HG02938 (cell line): Measurements from ENCODE around the gene TCF7L2.

ENCODE experiments used
- ATAC-seq: cut with Tn5 transposase; IDR thresholded peaks from one replicate; pipeline ENCODE4 v1.9.1; 2021; ENCODE audit warnings: mild to moderate bottlenecking, moderate library complexity; ENCODE audit not compliant: unreplicated experiment

The TCF7L2 gene

DNA sequence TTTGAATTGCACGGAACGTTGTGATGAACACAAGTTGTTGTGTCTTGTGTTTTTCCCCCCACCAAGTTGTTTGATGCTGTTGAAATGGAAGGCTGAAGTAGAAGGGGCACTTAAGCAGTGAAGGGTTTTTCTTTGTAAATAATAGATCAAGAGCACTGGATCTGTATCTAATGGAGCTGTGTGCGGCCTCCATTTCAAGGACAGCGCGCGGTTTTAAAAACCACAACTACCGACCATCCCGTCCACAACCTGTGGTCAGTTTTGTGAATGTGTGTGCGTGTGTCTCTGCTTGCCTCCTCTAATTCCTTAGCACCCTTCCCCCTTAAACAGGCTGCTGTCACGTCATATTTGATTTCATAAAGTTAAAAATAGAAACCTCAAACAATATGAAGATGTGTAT, 165.5 kb downstream of the TCF7L2 start:
- no peak for ATAC-seq

DNA sequence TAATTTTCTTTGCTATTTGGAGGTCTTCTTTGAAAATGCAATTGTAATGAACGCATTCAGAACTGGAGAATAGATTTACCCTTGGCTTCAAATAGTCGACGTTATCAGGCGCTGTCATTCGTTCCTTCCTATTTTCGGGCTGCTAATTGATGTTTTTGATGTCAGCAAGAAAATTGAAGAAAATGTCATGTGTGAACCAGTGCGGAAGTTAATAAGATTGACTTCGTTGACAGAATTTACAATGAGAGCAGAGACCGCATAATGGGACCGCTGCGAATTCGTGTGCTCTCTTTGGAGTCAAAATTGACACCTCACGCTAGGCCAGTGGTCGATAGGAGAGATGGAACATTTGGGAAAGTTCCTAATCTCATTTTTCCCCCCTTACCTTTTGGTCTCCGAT, 168.8 kb downstream of the TCF7L2 start:
- no peak for ATAC-seq

DNA sequence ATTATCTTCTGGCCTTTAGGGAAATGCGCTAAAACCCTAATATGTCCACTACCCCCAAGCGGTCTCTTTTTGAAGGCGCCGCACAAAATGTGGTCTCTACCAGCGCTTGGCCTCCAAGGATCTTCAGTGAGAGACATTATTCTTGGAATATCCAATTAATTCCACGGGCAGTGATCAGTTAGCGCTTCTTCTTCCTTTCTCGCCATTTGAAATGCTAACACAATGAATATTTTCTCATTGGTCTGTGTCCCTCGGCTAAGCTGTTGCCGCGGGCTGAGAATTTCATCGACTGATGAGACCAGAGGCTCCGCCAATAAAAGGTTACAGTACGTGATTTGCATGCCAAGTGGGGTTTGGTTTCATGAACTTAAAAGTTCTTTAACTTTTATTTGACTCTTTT, 169.8 kb downstream of the TCF7L2 start:
- no peak for ATAC-seq

DNA sequence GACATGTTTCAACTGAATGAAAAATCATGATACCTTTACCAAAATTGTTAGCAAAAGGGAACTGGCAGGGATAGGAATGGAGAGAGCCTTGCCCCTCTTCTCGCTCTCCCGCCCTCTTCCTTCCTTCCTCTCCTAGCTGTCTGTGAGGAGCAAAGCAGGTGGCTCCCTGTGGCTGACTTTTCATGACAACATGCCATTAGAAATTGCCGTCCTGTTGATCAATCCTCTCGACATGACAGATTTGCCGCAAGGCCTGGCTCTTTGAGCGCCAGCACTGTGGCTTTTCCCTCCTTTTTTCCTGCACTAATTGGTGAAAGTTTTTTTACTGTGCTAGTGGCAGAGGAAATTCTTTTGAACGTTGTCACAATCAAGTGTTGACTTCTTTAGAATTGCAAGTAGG, 171.1 kb downstream of the TCF7L2 start:
- no peak for ATAC-seq

DNA sequence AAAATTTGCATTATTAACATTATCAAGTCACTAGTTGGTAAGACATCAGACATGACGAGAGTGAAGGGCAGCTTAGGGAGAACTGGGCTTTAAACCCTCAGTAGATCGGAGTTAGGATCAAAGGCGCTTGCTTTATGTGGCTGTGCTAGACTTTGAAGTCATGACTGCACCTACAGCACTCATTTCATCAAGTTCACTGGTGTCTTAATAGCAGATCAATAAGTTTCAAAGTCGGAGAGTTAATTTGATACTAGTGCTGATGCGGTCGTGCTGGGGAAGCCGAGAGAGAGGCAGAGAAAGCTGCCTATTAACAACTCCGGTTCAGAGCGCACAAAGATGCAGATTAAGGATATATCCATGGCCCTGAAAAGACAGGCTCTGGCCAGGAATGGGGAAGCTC, 172.9 kb downstream of the TCF7L2 start:
- no peak for ATAC-seq

DNA sequence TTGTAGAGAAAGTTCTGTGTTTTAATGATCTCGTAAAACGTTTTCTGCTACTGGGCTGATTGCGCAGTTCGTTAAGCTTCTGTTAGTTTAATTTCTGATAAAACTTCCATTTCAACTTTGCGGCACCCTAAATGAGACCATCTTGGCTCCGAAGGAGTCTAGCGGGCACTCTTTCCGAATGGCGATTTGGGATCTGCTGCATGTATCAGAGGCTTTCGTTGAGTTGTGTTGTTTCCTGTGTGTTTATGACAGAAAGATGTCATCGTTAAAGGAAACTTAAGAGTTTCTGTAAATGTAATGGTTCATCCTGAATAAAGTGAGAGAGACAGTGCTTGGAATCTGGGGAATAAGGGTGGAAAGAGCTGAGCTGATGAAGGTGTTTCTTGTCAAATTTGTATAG, 174.7 kb downstream of the TCF7L2 start:
- ATAC-seq, result no peak

DNA sequence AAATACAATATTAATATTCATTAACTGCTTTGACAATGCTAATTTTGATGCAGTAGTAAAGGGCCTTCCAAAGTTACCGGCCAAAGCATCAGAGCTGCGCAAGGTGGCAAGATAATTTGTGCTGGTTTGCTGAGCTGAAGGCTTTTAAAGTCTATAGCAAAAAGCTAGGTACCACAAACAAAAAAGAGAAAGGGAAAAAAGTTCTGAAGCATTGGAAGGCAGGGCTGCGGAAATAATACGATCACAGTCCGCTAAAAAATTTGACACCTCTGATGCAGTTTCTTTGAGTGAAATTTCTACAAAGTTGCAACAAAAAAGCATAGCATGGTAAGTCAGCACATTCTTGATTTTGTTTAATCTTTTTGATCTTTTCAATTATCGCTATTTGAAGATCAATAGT, 175.6 kb downstream of the TCF7L2 start:
- no peak for ATAC-seq

DNA sequence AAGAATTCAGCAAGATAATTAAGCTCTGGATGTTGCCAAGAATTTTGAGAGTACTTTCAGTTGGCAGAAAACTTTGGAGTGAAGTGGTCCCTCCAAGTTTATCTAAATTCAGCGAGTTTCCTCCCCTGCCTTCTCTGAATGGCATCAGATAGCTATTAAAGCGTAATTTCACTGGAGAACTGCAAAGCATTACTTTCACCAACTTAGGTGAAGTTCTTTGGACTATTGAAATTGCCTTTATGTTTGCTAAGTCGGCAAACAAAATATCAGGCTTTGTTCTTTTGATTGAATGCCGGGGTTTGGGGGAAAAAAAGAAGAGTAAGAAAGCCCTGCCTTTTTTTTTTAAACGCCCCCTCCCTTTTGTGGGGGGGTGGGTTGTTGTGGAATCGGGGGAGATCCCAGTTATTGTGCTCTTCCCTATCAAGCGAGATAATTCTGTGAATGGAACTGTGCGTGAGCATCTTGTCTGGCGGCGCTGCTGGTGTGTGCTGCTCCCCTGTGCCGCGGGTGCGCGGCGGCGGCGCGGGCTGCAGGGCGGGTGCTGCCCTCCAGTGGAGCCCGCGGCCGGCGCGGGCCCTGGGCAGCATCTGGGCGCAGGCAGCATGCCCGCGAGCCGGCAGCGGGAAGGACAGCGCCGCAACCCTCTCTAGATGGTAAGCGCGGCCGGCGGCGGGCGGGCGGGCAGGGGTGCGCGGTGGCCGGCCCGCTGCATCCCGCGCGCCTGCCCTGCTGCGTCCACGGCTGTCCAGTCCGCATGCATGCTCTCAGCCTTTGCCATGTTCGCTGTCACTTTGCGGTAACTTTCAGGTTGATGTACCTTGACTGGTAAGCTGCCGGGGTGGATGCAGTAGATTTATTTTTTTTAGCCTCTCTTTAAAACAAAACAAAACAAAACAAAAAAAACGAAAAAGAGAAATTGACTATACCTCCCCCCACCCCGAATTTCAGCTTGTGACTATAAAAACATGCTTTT, 176.5 kb downstream of the TCF7L2 start:
- ATAC-seq, result no peak

DNA sequence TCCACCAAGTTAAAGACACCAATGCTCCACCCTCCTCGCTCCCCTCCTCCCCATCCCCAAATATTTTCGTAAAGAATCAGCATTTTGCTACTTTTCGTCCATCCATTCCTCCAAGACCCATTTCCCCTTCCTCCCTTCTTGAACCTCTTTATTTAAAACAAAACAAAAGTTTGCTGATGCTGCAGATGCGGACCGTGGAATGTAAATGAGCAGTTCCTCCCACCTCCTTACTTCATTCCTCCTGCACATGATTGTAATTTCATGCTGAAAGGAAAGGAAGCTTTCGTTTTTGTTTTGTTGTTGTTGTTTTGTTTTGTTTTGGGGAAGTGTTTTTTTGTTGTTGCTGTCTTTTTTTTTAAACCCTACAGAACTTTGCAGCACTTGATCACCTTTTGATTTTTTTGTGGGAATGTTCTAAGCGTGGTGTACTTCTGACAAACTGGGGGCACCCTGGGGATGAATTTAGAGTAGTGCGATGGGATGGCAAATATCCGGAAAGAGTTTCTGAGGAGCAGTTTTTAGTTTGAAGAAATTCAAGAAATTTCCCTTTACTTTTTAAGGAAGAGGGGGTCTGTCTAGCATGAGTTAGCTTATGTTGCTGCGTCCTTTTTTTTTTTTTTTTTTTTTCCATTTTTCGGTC, 177.3 kb downstream of the TCF7L2 start:
- no peak for ATAC-seq

DNA sequence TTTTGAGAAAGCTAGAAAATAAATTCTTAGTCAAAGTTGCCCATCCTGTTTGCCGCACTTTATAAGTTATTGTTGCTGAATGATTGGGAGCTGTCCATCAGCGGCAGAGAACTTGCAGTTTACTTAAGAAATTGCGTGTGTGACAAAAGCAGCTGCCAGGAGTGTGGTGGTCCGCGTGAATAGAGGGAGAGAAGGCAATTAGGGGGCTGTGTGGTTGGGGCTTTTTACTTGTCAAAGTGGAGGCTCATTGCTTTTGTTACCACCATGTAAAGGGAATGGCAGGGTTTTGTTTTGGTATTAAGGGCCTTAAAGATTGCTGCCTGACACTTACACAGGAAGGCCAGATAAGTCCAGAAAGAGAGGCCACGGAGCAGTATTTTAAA, 177.8 kb downstream of the TCF7L2 start:
- ATAC-seq, result no peak

DNA sequence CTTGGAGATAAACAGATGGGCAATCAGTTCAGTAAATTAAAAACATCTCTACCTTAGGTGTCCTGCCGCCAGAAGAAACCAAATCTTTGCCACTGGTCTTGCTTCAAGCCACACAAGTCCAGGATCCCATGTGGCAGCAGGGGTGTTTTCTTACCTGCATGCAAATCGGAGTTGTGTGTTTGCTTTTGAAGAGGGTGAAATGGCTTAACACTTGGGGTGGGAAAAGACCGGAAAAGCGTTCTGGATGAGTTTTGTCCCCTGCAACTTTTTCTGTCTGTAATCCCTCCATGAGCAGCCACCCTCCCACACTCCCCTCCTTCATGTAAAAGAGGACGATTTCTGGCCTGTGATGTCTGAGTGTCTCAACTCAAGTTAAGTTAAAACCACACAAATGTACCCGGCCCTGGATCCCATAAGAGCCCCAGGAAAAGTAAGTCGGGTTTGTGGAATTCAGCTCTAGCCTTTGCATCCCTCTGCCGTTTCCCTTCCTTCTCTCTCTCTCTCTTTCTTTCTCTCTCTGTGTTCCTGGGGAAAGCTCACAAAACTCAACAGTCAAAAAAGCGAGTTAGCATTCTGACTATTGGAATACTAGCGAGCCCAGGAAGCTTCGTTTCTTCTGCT, 178.5 kb downstream of the TCF7L2 start:
- no peak for ATAC-seq

DNA sequence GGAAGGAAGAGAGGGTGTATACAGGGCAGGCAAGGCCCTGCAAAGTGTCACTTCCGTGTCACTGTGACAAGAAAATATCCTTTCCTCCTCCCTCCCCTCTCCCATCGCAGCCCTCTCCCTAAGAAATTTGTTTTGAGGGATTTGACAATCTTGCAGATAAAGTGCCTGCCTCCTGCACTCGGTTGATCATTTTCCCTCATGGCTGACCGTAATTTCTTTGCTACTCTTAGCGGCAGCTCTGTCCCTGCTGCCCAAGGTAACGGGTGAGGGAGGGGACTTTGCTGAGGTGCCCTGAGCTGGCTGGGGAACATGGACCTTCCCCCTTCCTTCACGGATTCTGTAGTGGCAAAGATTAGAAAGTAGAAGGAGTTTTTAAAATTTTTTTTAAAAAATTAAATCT, 179.1 kb downstream of the TCF7L2 start:
- ATAC-seq, result no peak

DNA sequence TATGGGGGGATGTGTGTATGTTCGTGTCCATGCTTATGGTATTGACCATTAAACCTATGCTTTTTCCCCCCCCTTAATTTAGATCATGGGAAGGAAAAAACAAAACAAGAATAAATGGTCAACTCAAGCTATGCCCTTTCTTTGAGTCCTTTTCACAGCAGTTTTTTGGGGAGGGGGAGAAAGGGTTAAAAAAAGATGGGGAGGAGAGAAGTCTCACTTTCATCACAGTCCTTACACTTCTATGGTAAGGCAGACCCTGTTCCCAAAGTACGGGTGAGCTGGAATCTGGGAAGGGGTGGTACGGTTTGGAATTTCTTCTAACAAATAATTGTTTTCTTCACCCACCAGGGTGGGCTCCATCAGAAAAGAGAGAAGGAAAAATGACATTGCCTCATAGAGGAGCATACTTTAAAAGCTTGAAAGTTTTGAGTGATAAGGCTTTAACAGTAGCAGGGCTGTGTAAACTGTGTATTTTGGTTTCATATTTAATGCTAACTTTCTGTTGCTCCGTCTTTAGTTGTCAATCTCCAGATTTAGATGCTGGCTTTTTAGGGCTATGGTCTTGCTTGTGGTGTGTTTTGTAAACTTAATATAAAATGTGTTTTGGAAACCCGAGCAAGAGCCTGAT, 180.1 kb downstream of the TCF7L2 start:
- ATAC-seq, result no peak

DNA sequence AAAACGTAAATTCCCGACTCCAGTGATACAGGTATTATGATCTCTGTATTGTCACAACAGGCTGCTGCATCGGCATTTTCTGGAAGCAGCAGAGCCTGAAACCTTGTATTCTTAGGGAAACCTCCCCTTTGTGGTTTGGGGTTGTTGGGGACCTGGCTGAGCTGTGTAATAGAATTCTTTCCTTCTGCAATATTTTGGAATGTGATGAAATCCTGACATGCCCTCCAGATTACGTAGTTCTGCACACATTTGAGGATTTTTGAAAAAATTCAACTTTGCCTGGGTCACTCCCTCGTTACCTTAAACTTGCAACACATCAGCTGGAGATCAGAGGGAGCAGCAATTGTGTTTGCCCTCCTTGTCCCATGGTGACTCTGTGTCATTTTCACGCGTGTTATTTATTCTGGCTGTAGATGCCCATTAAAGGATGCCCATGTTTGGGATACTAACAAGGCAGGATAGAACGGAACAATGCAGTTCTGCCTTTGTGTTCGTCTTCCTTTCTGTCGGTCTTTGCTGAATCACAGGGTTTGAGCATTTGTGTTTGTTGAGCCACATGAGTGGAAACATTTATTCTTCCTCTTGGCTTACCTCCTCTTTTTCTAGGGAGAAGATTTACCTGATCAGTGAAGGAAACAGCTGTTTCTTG, 181.7 kb downstream of the TCF7L2 start:
- ATAC-seq, result no peak

DNA sequence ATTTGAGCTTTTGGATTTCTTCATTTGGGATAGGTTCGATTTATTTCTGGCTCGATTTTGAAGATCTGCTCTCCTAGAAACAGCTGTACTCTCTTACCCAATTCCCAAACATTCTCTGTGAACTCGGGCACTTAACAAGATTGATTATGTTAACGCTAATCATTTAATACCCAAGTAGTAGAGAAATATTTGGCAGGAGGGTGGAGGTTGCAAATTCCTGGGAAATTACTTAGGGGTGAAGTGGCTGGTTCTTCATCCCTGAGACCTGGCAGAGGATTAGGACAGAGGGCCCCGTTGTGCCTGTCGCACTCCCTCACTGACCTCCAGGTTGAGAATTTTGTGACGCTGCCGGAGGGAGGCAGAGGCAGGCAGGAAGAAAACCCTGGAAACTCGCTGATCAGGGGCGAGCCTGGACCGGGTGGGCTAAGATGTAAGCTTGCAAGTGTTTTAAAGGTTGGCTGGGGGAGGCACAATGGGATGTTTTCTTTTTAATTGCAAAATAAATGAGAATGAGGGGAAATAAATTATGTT, 182.6 kb downstream of the TCF7L2 start:
- no peak for ATAC-seq

DNA sequence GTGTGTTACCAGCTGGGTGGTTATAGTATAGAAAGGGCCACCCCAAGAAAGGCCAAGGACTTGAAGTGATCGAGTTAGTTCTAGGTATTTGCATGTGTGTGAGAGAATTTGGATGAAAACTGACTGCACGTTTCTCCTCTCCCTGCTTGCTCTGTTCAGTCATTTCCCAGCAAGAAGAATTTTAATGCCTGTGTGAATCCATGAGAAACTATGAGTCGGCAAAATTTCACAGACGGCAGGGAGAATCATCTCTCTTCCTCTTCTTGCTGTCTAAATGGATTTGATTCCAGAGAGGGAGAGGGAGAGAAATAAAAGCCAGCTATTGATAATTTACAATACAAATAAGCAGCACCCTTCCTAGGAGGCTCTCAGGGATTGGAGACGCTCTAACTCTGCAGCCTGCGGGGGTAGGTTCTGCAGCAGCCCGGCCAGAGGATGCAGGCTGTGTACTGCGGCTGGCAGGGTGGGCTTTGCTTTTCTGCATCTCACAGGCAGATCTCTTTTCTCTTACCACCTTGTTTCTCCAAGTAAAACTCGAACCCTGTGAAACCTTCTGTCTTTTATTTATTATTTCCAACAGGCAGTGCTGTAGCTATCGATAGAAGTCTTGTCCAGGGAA, 183.6 kb downstream of the TCF7L2 start:
- no peak for ATAC-seq

DNA sequence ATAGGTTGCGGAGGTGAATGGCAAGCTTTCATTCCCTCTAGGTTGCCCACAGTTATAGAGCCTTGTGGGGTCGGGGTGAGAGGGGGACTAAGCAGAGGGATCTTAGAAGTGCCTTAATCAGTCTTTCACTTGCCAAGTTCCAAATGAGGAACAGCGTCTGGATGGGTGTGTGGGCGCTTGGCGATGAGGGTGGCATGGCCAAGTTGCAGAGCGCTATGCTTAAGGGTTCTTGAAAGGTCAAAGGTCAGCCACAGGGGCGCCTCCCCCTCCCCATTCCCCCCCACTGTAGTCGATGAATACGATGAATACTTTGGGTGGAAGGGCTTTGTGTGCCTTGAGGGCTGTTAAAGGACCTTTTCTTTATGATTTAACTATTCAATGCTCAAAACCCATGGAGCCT, 185.0 kb downstream of the TCF7L2 start:
- no peak for ATAC-seq

DNA sequence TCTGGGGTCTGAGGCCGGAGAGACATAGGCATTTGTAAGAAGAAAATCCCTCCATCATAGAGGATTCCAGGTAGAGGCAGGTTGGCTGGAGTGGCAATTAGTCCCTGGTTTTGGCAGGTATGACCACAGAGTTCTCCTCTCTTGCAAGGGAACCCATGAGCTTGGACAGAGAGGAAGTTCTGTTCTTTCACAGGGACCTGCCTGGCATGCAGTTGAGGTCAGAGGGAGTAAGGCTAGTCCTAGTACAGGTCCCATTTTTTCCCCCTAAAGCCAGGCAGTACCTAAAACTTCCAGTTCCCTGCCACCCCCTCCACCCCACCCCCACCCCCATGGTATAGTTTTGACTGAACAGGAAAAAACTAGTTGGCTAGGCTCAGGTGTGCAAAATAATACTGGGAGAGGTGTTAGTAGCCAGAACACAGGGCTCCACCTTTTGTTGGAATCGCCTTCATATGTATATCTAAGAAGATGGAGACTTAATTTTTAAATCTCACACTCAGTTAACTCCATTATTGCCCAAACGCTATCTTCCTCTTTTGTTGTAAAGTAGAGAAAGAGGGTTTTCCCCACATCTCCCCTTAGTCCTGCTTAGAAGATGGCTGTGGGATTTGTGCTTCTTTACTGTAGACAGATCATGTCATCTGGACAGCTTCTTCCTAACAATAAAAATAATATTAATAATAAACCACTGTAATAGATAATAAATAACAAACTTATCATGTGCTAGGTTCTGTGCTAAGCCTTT, 188.1 kb downstream of the TCF7L2 start:
- ATAC-seq, result no peak

DNA sequence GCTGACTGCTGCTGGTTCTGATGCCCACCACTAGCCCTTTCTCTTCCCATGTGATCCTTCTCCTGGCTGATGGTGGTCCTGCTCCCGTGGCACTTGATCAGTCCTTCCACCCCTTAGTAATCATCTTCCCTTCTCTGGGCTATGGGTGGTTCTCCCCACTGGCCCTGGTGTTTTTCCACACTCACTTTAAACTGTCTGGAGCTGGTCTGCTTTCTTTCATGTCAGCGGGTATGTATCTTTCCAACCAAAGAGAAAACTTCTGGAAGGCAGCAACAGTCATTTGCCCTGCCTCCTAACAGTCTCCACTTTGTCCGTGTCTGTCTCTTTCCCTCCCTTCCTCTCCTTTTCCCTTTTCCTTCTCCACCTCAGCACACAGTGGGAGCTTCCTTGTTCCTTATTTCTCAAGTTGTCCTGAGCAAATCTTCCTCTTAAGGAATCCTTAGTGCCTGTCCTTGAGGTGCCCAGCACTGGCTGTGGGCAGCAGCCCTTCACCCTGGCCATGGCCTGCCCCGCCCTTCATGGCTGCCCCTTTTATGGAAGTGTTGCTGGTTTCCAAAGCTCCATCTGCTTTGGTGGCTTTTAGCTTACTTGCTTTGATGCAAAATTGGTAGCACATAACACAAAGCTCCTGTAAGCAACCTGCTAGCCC, 189.0 kb downstream of the TCF7L2 start:
- ATAC-seq, result no peak
